ENCODE data around the gene ZC3H10.

The ZC3H10 gene

GRCh38 chr12:56126732-56127239 is 8.7 kb downstream of the ZC3H10 start:
- H3K27me3 Mint-ChIP-seq, result no peaks in the 10 kb centered on the region
- H3K27ac Mint-ChIP-seq, result peak overlapping the region; percentile 85
- peaks cover 74% of the 10 kb centered on the region for H3K4me1 Mint-ChIP-seq (ENCODE audit: low read depth)

GRCh38 chr12:56127485-56127887 is 9.4 kb downstream of the ZC3H10 start:
- Mint-ChIP-seq H3K4me1 (ENCODE audit: low read depth) (peaks cover 74% of the 10 kb centered on the region), H3K36me3 (ENCODE audit: low read depth) (peaks cover 60% of the 10 kb centered on the region), H3K27me3 (no peaks in the 10 kb centered on the region), H3K9me3 (no peaks in the 10 kb centered on the region), H3K27ac (peak overlapping the region; percentile 85), H3K4me3 (peak overlapping the region; percentile 98)
- intact Hi-C loops (cut with micrococcal nuclease), result loop anchor here (2.0 kb wide), 1 partner anchor 61 kb away; the partner anchor contains the start of gene SMARCC2

More at GRCh38 chr12:56126732-56127239, 8.7 kb downstream of the ZC3H10 start:
- peak overlapping the region; percentile 21 for H3K4me3 Mint-ChIP-seq
- peaks cover 57% of the 10 kb centered on the region for H3K36me3 Mint-ChIP-seq (ENCODE audit: low read depth)
- H3K9me3 Mint-ChIP-seq, result no peaks in the 10 kb centered on the region
- intact Hi-C loops (cut with micrococcal nuclease), result loop anchor here (2.0 kb wide), 1 partner anchor 62 kb away; the partner anchor contains the start of gene SMARCC2

GRCh38 chr12:56127888-56128669 is 10.0 kb downstream of the ZC3H10 start, which contains the start of gene ESYT1:
TSS of gene ESYT1 (plus strand) at chr12:56128267. CDS start at chr12:56128320, 53 bp downstream.
- Mint-ChIP-seq H3K36me3 (ENCODE audit: low read depth) (peaks cover 66% of the 10 kb centered on the region), H3K9me3 (no peaks in the 10 kb centered on the region), H3K4me1 (ENCODE audit: low read depth) (peaks cover 71% of the 10 kb centered on the region), H3K27me3 (no peaks in the 10 kb centered on the region), H3K27ac (peak within 1 kb of the TSS; percentile 85), H3K4me3 (peak within 1 kb of the TSS; percentile 98)
- intact Hi-C loops (cut with micrococcal nuclease), result loop anchor here (1.0 to 2.0 kb wide), 3 partner anchors 24 to 61 kb away; partner anchors contain the start of genes MYL6, PA2G4 and SMARCC2

GRCh38 chr12:56128670-56129205 is 10.7 kb downstream of the ZC3H10 start:
- H3K4me3 Mint-ChIP-seq, result peak overlapping the region; percentile 98
- intact Hi-C loops (cut with micrococcal nuclease), result loop anchor here (1.0 kb wide), 2 partner anchors 24 to 30 kb away; partner anchors contain the start of genes MYL6 and PA2G4
- H3K4me1 Mint-ChIP-seq (ENCODE audit: low read depth), result peaks cover 68% of the 10 kb centered on the region
- peak overlapping the region; percentile 85 for H3K27ac Mint-ChIP-seq
- no peaks in the 10 kb centered on the region for H3K27me3 Mint-ChIP-seq
- H3K36me3 Mint-ChIP-seq (ENCODE audit: low read depth), result peaks cover 66% of the 10 kb centered on the region
- no peaks in the 10 kb centered on the region for H3K9me3 Mint-ChIP-seq

GRCh38 chr12:56129206-56129941 is 11.3 kb downstream of the ZC3H10 start:
- Mint-ChIP-seq H3K4me1 (ENCODE audit: low read depth) (peaks cover 62% of the 10 kb centered on the region), H3K4me3 (peak overlapping the region; percentile 98), H3K9me3 (no peaks in the 10 kb centered on the region), H3K27me3 (no peaks in the 10 kb centered on the region), H3K36me3 (ENCODE audit: low read depth) (peaks cover 66% of the 10 kb centered on the region), H3K27ac (peak overlapping the region; percentile 85)
- intact Hi-C loops (cut with micrococcal nuclease), result no loop called here

GRCh38 chr12:56129942-56130495 is 12.0 kb downstream of the ZC3H10 start:
- H3K27ac Mint-ChIP-seq, result peak overlapping the region; percentile 85
- H3K4me3 Mint-ChIP-seq, result peak overlapping the region; percentile 98
- intact Hi-C loops (cut with micrococcal nuclease), result no loop called here
- peaks cover 71% of the 10 kb centered on the region for H3K36me3 Mint-ChIP-seq (ENCODE audit: low read depth)
- no peaks in the 10 kb centered on the region for H3K27me3 Mint-ChIP-seq
- peaks cover 59% of the 10 kb centered on the region for H3K4me1 Mint-ChIP-seq (ENCODE audit: low read depth)
- H3K9me3 Mint-ChIP-seq, result no peaks in the 10 kb centered on the region

- peaks cover 59% of the 10 kb centered on the region for H3K4me1 Mint-ChIP-seq (ENCODE audit: low read depth)
- no peak overlapping the region for H3K27ac Mint-ChIP-seq
- H3K9me3 Mint-ChIP-seq, result no peaks in the 10 kb centered on the region
- no peak overlapping the region for H3K4me3 Mint-ChIP-seq
- intact Hi-C loops (cut with micrococcal nuclease), result no loop called here
- H3K27me3 Mint-ChIP-seq, result no peaks in the 10 kb centered on the region
- H3K36me3 Mint-ChIP-seq (ENCODE audit: low read depth), result peaks cover 79% of the 10 kb centered on the region
Observed at GRCh38 chr12:56130876-56131275, 12.8 kb downstream of the ZC3H10 start.

- peaks cover 100% of the 10 kb centered on the region for H3K36me3 Mint-ChIP-seq (ENCODE audit: low read depth)
- intact Hi-C loops (cut with micrococcal nuclease), result no loop called here
- H3K4me3 Mint-ChIP-seq, result no peak overlapping the region
- no peaks in the 10 kb centered on the region for H3K27me3 Mint-ChIP-seq
- no peaks in the 10 kb centered on the region for H3K9me3 Mint-ChIP-seq
- H3K4me1 Mint-ChIP-seq (ENCODE audit: low read depth), result peaks cover 28% of the 10 kb centered on the region
- no peak overlapping the region for H3K27ac Mint-ChIP-seq
Observed at GRCh38 chr12:56134897-56135296, 16.8 kb downstream of the ZC3H10 start.

GRCh38 chr12:56137853-56138571 is 19.9 kb downstream of the ZC3H10 start:
- H3K27ac Mint-ChIP-seq, result no peak overlapping the region
- H3K4me3 Mint-ChIP-seq, result no peak overlapping the region
- no peaks in the 10 kb centered on the region for H3K27me3 Mint-ChIP-seq
- intact Hi-C loops (cut with micrococcal nuclease), result no loop called here
- peaks cover 27% of the 10 kb centered on the region for H3K4me1 Mint-ChIP-seq (ENCODE audit: low read depth)
- no peaks in the 10 kb centered on the region for H3K9me3 Mint-ChIP-seq
- peaks cover 100% of the 10 kb centered on the region for H3K36me3 Mint-ChIP-seq (ENCODE audit: low read depth)

- H3K36me3 Mint-ChIP-seq (ENCODE audit: low read depth), result peaks cover 86% of the 10 kb centered on the region
- no peaks in the 10 kb centered on the region for H3K27me3 Mint-ChIP-seq
- H3K4me3 Mint-ChIP-seq, result no peak overlapping the region
- peaks cover 47% of the 10 kb centered on the region for H3K4me1 Mint-ChIP-seq (ENCODE audit: low read depth)
- H3K27ac Mint-ChIP-seq, result peak overlapping the region; percentile 57
- no peaks in the 10 kb centered on the region for H3K9me3 Mint-ChIP-seq
- intact Hi-C loops (cut with micrococcal nuclease), result no loop called here
Observed at GRCh38 chr12:56141946-56142784, 24.1 kb downstream of the ZC3H10 start.

- Mint-ChIP-seq H3K27me3 (no peaks in the 10 kb centered on the region), H3K27ac (peak overlapping the region; percentile 57), H3K36me3 (ENCODE audit: low read depth) (peaks cover 75% of the 10 kb centered on the region), H3K4me1 (ENCODE audit: low read depth) (peaks cover 47% of the 10 kb centered on the region), H3K9me3 (no peaks in the 10 kb centered on the region), H3K4me3 (no peak overlapping the region)
- intact Hi-C loops (cut with micrococcal nuclease), result no loop called here
Observed at GRCh38 chr12:56143217-56143616, 25.2 kb downstream of the ZC3H10 start.

- intact Hi-C loops (cut with micrococcal nuclease), result no loop called here
- peaks cover 69% of the 10 kb centered on the region for H3K36me3 Mint-ChIP-seq (ENCODE audit: low read depth)
- H3K4me3 Mint-ChIP-seq, result no peak overlapping the region
- peak overlapping the region; percentile 57 for H3K27ac Mint-ChIP-seq
- H3K4me1 Mint-ChIP-seq (ENCODE audit: low read depth), result peaks cover 47% of the 10 kb centered on the region
- no peaks in the 10 kb centered on the region for H3K27me3 Mint-ChIP-seq
- no peaks in the 10 kb centered on the region for H3K9me3 Mint-ChIP-seq
Observed at GRCh38 chr12:56143870-56144269, 25.8 kb downstream of the ZC3H10 start.

Measured in dendritic cell treated with granulocyte-macrophage colony-stimulating factor and Interleukin-4, amounts not matched to agents 40 ng/mL and 50 ng/mL, for 4 days (primary cell).